ENCODE data around the gene ALDH1L1.

Gene ALDH1L1

GRCh38 chr3:126116526-126116925 lies 63.9 kb downstream of the ALDH1L1 start:
- TF ChIP-seq, protein P1, sequence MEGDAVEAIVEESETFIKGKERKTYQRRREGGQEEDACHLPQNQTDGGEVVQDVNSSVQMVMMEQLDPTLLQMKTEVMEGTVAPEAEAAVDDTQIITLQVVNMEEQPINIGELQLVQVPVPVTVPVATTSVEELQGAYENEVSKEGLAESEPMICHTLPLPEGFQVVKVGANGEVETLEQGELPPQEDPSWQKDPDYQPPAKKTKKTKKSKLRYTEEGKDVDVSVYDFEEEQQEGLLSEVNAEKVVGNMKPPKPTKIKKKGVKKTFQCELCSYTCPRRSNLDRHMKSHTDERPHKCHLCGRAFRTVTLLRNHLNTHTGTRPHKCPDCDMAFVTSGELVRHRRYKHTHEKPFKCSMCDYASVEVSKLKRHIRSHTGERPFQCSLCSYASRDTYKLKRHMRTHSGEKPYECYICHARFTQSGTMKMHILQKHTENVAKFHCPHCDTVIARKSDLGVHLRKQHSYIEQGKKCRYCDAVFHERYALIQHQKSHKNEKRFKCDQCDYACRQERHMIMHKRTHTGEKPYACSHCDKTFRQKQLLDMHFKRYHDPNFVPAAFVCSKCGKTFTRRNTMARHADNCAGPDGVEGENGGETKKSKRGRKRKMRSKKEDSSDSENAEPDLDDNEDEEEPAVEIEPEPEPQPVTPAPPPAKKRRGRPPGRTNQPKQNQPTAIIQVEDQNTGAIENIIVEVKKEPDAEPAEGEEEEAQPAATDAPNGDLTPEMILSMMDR (IDR thresholded peaks at IDR 0.05; ENCODE audit: control insufficient read depth, extremely low read depth, insufficient read depth) = no peak
- no peak for DNase-seq (ENCODE audit: low read depth)
- H3K4me3 ChIP-seq (ENCODE audit: low read depth, low read length) = no peak overlapping the region

DNA sequence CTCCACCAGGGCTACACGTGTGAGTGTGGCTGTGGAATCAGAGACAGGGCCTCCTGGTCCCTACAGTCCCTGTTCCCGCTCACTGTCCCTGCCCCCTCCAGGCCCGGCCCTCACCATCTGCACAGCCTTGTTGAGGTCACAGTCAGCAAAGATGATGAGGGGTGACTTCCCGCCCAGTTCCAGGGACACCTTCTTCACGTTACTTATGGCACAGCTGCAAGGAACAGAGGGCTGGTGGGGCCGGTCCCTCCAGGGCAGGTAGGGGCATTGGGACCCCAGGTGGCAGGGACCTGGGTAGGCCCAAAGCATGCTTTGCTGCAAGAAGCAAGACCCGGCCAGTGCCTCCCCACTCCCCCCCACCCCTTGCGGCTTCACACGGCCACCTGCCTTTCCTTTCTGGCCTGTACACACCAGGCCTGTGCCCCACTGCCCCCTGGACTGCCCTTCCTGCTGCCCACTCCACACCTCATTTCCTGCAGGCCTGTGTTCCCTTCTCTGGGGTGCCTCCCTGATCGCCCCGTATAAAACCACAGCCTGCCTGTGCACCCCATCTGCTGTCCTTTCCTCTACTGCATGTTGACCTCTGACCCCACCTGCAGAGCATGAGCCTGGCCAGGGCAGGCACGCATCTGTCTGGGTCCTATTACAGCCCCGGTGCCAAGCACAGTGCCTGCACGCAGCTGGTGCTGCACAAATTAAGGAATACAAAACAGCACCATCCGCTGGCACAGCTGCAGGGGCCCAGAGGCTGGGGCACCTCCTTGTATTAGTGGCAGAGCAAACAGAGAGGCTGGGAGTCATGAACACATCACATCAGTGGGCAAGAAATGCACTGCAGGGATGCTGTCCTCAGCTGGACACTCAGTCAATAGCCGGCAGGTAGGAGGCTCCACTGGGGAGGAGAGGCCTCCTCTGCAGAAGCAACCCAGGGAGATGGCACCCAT lies 65.7 kb downstream of the ALDH1L1 start:
- H3K4me3 ChIP-seq (ENCODE audit: low read depth, low read length) = no peak overlapping the region
- no peak for DNase-seq (ENCODE audit: low read depth)

GRCh38 chr3:126113733-126114442 lies 66.5 kb downstream of the ALDH1L1 start:
- DNase-seq (ENCODE audit: low read depth) = no peak
- H3K4me3 ChIP-seq (ENCODE audit: low read depth, low read length) = no peak overlapping the region
- TF ChIP-seq, protein P1 (IDR thresholded peaks at IDR 0.05; ENCODE audit: control insufficient read depth, extremely low read depth, insufficient read depth) = 0 out of 2 replicates have a peak, but pooled peaks have one; percentile 29

More for the DNA sequence above, 65.7 kb downstream of the ALDH1L1 start:
- TF ChIP-seq, protein P1 (IDR thresholded peaks at IDR 0.05; ENCODE audit: control insufficient read depth, extremely low read depth, insufficient read depth) = no peak

DNA sequence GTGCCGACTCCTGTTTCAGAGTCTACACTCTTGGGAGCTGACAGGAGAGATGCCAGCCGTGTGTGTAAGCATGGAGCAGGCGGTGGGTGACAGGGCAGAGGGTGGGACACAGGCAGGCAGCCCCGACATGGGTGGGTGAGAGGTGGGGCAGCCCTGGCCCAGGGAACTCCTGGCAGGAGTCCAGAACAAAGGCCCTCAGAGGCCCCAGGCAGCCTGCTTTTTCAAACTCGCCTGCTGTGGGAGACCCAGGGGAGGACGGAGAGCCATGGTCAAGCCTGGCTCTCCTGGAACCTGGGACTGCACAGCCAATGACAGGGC lies 67.2 kb downstream of the ALDH1L1 start:
- DNase-seq (ENCODE audit: low read depth) = no peak
- no peak overlapping the region for H3K4me3 ChIP-seq (ENCODE audit: low read depth, low read length)
- TF ChIP-seq, protein P1 (IDR thresholded peaks at IDR 0.05; ENCODE audit: control insufficient read depth, extremely low read depth, insufficient read depth) = no peak

DNA sequence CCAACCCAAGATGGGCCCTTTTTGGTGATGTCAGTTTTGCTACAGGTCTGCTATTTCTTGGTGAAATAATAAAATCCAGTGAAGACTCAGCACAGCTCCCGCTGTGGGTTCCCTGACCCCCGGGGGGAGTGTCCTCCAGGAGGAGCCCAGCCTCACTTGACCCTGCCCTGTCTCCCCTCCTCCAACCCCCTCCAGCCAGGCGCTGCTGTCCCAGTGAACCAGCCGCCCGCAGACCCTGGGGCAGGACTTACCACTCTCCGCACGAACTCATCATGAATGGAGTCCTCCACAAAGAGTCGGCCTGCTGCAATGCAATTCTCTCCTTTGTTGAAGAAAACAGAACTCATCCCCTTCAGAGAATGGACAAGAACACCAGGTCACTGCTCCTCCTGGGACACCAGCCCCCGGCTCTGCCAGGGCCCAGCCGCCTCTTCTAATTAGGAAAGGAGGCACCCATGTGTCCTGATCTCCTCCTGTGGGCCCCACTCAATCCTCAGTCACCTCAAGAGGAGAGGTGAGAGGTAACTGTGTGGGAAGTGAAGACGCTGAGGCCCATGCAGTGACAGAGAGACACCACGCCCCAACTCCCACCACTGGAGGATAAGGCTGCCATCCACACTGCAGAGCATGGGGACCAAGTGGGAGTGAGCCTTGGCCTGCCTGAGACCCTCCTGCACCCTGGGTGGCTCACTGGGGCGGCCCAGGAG lies 67.7 kb downstream of the ALDH1L1 start:
- DNase-seq (ENCODE audit: low read depth) = no peak
- H3K4me3 ChIP-seq (ENCODE audit: low read depth, low read length) = no peak overlapping the region
- TF ChIP-seq, protein P1 (IDR thresholded peaks at IDR 0.05; ENCODE audit: control insufficient read depth, extremely low read depth, insufficient read depth) = no peak

DNA sequence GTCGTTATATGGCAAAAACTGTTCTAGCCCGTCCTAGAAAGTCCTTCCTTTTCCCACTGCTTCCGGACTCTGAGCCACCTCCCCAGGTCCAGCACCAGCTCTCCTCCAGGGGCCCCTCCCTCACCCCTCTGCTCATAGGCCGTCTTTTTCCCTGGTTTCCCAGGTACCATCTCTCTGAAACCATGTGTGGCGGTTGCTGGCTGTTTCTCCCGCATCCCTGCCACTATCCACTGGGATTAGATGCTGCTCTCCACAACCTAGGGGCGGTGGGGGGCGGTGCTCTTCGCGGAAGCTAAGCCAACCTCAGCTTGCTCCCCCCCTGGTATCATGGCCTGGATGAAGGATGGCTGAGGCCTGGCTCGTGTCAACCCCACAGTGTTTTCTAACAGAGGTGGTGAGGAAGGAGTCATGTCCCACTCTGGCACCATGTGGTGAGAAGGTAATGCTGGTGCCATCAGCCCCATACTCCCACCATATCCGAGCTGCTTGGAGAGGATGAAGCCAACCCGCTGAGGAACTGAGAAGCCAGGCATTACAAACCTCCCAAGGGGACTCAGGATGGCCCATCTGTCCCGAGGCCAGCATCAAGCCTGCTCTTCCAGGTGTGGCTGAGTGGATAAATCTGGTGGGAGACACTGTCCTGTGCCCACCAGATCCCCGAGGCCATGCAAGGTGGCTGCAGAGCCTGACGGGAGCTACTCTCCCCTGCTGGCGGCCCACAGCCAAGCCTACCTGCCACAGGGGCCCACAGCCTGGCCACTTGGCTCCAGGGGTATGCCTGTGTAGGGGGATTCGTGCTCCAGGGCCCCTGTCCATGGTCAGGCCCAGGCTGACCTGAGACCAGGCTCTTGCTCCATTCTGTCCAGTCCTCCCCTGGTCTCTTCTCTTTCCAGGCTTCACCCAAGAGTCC lies 68.6 kb downstream of the ALDH1L1 start:
- TF ChIP-seq, protein P1 (IDR thresholded peaks at IDR 0.05; ENCODE audit: control insufficient read depth, extremely low read depth, insufficient read depth) = no peak
- no peak overlapping the region for H3K4me3 ChIP-seq (ENCODE audit: low read depth, low read length)
- no peak for DNase-seq (ENCODE audit: low read depth)

All from LNCaP clone FGC (cell line).